Measurements from ENCODE around the gene GGA2. TPM values are rescaled to one million over a fixed set of nuclear protein-coding genes. Genes with fewer than 3 reads are reported as not detected.
"Not testable (repeated sequence)": the region's sequence is repeated elsewhere in the genome, so short reads cannot be mapped to it uniquely, and the experiment has no call there.

Gene GGA2
- total RNA-seq, 1 donor from 2014 or later = 180 TPM

DNA sequence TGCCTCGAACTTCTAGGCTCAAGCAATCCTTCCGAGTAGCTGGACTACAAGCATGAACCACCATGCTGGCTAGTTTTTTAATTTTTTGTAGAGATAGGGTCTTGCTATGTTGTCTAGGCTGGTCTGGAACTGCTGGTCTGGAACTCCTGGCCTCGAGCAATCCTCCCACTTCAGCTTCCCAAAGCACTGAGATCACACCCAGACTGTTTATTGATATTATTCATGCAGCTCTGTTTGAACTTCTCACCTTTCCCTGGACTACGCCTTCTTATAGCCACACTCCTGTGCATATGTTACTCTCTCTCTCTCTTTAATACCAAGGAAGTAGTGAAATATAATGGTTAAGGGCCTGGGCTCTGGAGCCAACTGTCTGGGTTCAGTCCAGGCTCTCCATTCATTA, 61.9 kb downstream of the GGA2 start:
- H2AFZ ChIP-seq (replicated peaks) = no peak overlapping the region
- no peaks in the 10 kb centered on the region for H3K36me3 ChIP-seq
- DNase-seq (ENCODE audit: low spot score) = no peak
- Mint-ChIP-seq H3K4me3 (no peak overlapping the region), H3K4me1 (peaks cover 10% of the 10 kb centered on the region), H3K9me3 (no peaks in the 10 kb centered on the region), H3K36me3 (peaks cover 7% of the 10 kb centered on the region), H3K27me3 (ENCODE audit: insufficient read depth, low read depth) (peaks cover 5% of the 10 kb centered on the region), H3K27ac (no peak overlapping the region)
- H3K4me1 ChIP-seq = peaks cover 4% of the 10 kb centered on the region
- no peak overlapping the region for H3K4me3 ChIP-seq
- no peak overlapping the region for H3K9ac ChIP-seq
- H4K20me1 ChIP-seq (ENCODE audit: low read depth) = peaks cover 3% of the 10 kb centered on the region
- no peaks in the 10 kb centered on the region for H3K9me3 ChIP-seq (ENCODE audit: low read depth)
- no peaks in the 10 kb centered on the region for H3K27me3 ChIP-seq
- H3F3A ChIP-seq (ENCODE audit: low read depth) = peaks cover 16% of the 10 kb centered on the region
- TF ChIP-seq CTCF (IDR thresholded peaks at IDR 0.05) = no peak
- no peak for TF ChIP-seq EZH2 (IDR thresholded peaks at IDR 0.05)
- no peak for TF ChIP-seq EZH2phosphoT487 (IDR thresholded peaks at IDR 0.05)
- H3K27ac ChIP-seq = no peak overlapping the region
- no peak overlapping the region for H3K4me2 ChIP-seq
- H3K79me2 ChIP-seq (ENCODE audit: low read depth) = peaks cover 8% of the 10 kb centered on the region

- not testable (repeated sequence) for H3K4me3 ChIP-seq; H3K9ac ChIP-seq; H4K20me1 ChIP-seq (ENCODE audit: low read depth); H3K9me3 ChIP-seq (ENCODE audit: low read depth); DNase-seq (ENCODE audit: low spot score); H3K4me1 Mint-ChIP-seq; H3K4me2 ChIP-seq; H2AFZ ChIP-seq (replicated peaks); H3K4me3 Mint-ChIP-seq; H3K4me1 ChIP-seq; H3K27me3 ChIP-seq; H3K27me3 Mint-ChIP-seq (ENCODE audit: insufficient read depth, low read depth); H3K36me3 ChIP-seq; H3K27ac ChIP-seq; H3F3A ChIP-seq (ENCODE audit: low read depth); H3K79me2 ChIP-seq (ENCODE audit: low read depth); H3K9me3 Mint-ChIP-seq; H3K27ac Mint-ChIP-seq
- H3K36me3 Mint-ChIP-seq = peaks cover 15% of the 10 kb centered on the region
Measured at GRCh38 chr16:23437542-23437941, 72.8 kb downstream of the GGA2 start.

DNA sequence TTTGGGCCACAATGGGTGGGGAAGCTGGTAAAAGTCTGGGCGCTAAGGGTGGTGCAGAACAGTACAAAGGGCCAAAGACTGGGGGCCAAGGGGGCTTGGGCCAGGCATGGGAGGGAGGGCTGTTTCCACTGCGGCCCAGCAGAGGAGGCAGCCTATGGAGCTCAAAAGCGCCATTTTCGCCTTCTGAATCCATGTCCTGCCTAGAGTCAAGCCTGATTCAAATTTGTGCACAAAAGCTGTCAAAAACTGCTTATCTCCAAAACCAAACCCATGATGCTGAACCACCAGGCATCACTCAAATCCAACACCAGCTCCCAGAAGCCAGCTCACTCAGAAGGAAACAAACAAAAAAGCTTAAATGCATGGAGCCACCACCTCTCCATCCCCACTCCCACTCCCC, 73.3 kb downstream of the GGA2 start:
- H3K9me3 Mint-ChIP-seq = no peaks in the 10 kb centered on the region
- no peaks in the 10 kb centered on the region for H3K4me1 ChIP-seq
- no peaks in the 10 kb centered on the region for H3K4me1 Mint-ChIP-seq
- no peak overlapping the region for H3K4me3 Mint-ChIP-seq
- no peak for DNase-seq (ENCODE audit: low spot score)
- peaks cover 15% of the 10 kb centered on the region for H3K36me3 Mint-ChIP-seq
- no peak overlapping the region for H3K27ac ChIP-seq
- no peaks in the 10 kb centered on the region for H3K79me2 ChIP-seq (ENCODE audit: low read depth)
- no peaks in the 10 kb centered on the region for H3K36me3 ChIP-seq
- peaks cover 5% of the 10 kb centered on the region for H4K20me1 ChIP-seq (ENCODE audit: low read depth)
- no peak overlapping the region for H3K4me2 ChIP-seq
- TF ChIP-seq EZH2phosphoT487 (IDR thresholded peaks at IDR 0.05) = no peak
- TF ChIP-seq CTCF (IDR thresholded peaks at IDR 0.05) = no peak
- TF ChIP-seq EZH2 (IDR thresholded peaks at IDR 0.05) = no peak
- H2AFZ ChIP-seq (replicated peaks) = no peak overlapping the region
- H3K9ac ChIP-seq = no peak overlapping the region
- H3K4me3 ChIP-seq = no peak overlapping the region
- no peaks in the 10 kb centered on the region for H3K27me3 ChIP-seq
- H3K27ac Mint-ChIP-seq = no peak overlapping the region
- no peaks in the 10 kb centered on the region for H3K27me3 Mint-ChIP-seq (ENCODE audit: insufficient read depth, low read depth)
- no peaks in the 10 kb centered on the region for H3K9me3 ChIP-seq (ENCODE audit: low read depth)
- H3F3A ChIP-seq (ENCODE audit: low read depth) = peaks cover 5% of the 10 kb centered on the region

GRCh38 chr16:23435500-23435899, 74.8 kb downstream of the GGA2 start:
- H3K79me2 ChIP-seq (ENCODE audit: low read depth) = no peaks in the 10 kb centered on the region
- Mint-ChIP-seq H3K4me1 (no peaks in the 10 kb centered on the region), H3K27ac (no peak overlapping the region), H3K4me3 (no peak overlapping the region), H3K36me3 (peaks cover 13% of the 10 kb centered on the region), H3K9me3 (no peaks in the 10 kb centered on the region), H3K27me3 (ENCODE audit: insufficient read depth, low read depth) (no peaks in the 10 kb centered on the region)
- H3K4me1 ChIP-seq = no peaks in the 10 kb centered on the region
- no peaks in the 10 kb centered on the region for H3K36me3 ChIP-seq
- no peak overlapping the region for H3K27ac ChIP-seq
- no peak overlapping the region for H3K9ac ChIP-seq
- TF ChIP-seq EZH2phosphoT487 (IDR thresholded peaks at IDR 0.05) = no peak
- no peak for TF ChIP-seq EZH2 (IDR thresholded peaks at IDR 0.05)
- peak; percentile 94 for TF ChIP-seq CTCF (IDR thresholded peaks at IDR 0.05)
- peaks cover 5% of the 10 kb centered on the region for H3F3A ChIP-seq (ENCODE audit: low read depth)
- H2AFZ ChIP-seq (replicated peaks) = no peak overlapping the region
- peak; percentile 79 for DNase-seq (ENCODE audit: low spot score)
- no peaks in the 10 kb centered on the region for H3K27me3 ChIP-seq
- no peaks in the 10 kb centered on the region for H3K9me3 ChIP-seq (ENCODE audit: low read depth)
- peaks cover 5% of the 10 kb centered on the region for H4K20me1 ChIP-seq (ENCODE audit: low read depth)
- H3K4me2 ChIP-seq = no peak overlapping the region
- no peak overlapping the region for H3K4me3 ChIP-seq
